Urinary bladder (tissue), 4 donors: ENCODE results near the gene AMBP. TPM values are rescaled to one million over a fixed set of nuclear protein-coding genes. Genes with fewer than 3 reads are reported as not detected.

Experiments used
- DNase-seq: peaks from one replicate; pipeline ENCODE4 v3.0.0-alpha.2; 2015; ENCODE audit errors: extremely low spot score
- H3K27ac ChIP-seq: one replicate; pipeline ENCODE4 v1.5.1; 2013; ENCODE audit warnings: low read depth, mild to moderate bottlenecking, moderate library complexity
- H3K36me3 ChIP-seq: one replicate; pipeline ENCODE4 v1.6.1; 2013; ENCODE audit warnings: mild to moderate bottlenecking, moderate library complexity; ENCODE audit not compliant: insufficient read depth
- H3K4me1 ChIP-seq: one replicate; pipeline ENCODE4 v1.6.1; 2013; ENCODE audit warnings: mild to moderate bottlenecking, moderate library complexity; ENCODE audit not compliant: insufficient read depth
- H3K4me3 ChIP-seq: one replicate; pipeline ENCODE4 v1.5.1; 2013; ENCODE audit warnings: low read depth, low read length
- WGBS: extraction: QIAGEN DNeasy Blood & Tissue Kit; methylation state at CpG from one replicate; pipeline ENCODE4 v1.1.7; 2013; 5-methylcytosine and 5-hydroxymethylcytosine counted together
- polyA plus RNA-seq: library from polyadenylated mRNA; stranded (reverse); fragments of 200-250 nt; gene quantifications from one replicate; pipeline ENCODE4 v1.2.3, GENCODE V29; 2013
- total RNA-seq: library from RNA; depleted of rRNA; stranded (reverse); fragments of >200 nt; gene quantifications from one replicate; pipeline ENCODE4 v1.2.3, GENCODE V29; 2014
- donor health status: healthy with polysubstance abuse.
- donor health status: healthy.

The AMBP gene
- total and polyA plus RNA-seq, 2 donors = 2.4 TPM; not detected in 1

- no peak for DNase-seq
- no peak overlapping the region for H3K4me3 ChIP-seq
- no peak overlapping the region for H3K27ac ChIP-seq
- H3K4me1 ChIP-seq = no peaks in the 10 kb centered on the region
- H3K36me3 ChIP-seq = no peaks in the 10 kb centered on the region
- 94% methylated on average over 7 of the region's 7 CpGs for WGBS
Observed at GRCh38 chr9:114080773-114081440, 2.8 kb upstream of the AMBP start.

GRCh38 chr9:114080195-114080772 is 2.2 kb upstream of the AMBP start:
- no peak for DNase-seq
- H3K4me3 ChIP-seq = no peak overlapping the region
- no peak overlapping the region for H3K27ac ChIP-seq
- 86% methylated on average over 5 of the region's 5 CpGs for WGBS
- no peaks in the 10 kb centered on the region for H3K36me3 ChIP-seq
- no peaks in the 10 kb centered on the region for H3K4me1 ChIP-seq

- 82% methylated on average over 7 of the region's 7 CpGs for WGBS
- no peaks in the 10 kb centered on the region for H3K4me1 ChIP-seq
- DNase-seq = no peak
- H3K36me3 ChIP-seq = no peaks in the 10 kb centered on the region
- H3K27ac ChIP-seq = no peak overlapping the region
- no peak overlapping the region for H3K4me3 ChIP-seq
Observed at GRCh38 chr9:114078781-114079156, 669 bp upstream of the AMBP start.

- no peak overlapping the region for H3K4me3 ChIP-seq
- no peak for DNase-seq
- 72% methylated on average over 7 of the region's 7 CpGs for WGBS
- no peaks in the 10 kb centered on the region for H3K36me3 ChIP-seq
- H3K27ac ChIP-seq = no peak overlapping the region
- no peaks in the 10 kb centered on the region for H3K4me1 ChIP-seq
Observed at GRCh38 chr9:114077162-114077837, 800 bp downstream of the AMBP start.

- no peak for DNase-seq
- Histone ChIP-seq H3K4me1 (no peaks in the 10 kb centered on the region), H3K36me3 (no peaks in the 10 kb centered on the region), H3K4me3 (no peak overlapping the region), H3K27ac (no peak overlapping the region)
- WGBS = 78% methylated on average over 14 of the region's 14 CpGs
Observed at GRCh38 chr9:114076237-114077161, 1.6 kb downstream of the AMBP start.

- H3K4me1 ChIP-seq = no peaks in the 10 kb centered on the region
- DNase-seq = no peak
- WGBS = 79% methylated on average over 4 of the region's 4 CpGs
- H3K4me3 ChIP-seq = no peak overlapping the region
- H3K27ac ChIP-seq = no peak overlapping the region
- H3K36me3 ChIP-seq = no peaks in the 10 kb centered on the region
Observed at GRCh38 chr9:114075602-114076001, 2.5 kb downstream of the AMBP start.

- Histone ChIP-seq H3K4me3 (no peak overlapping the region), H3K4me1 (no peaks in the 10 kb centered on the region), H3K27ac (no peak overlapping the region), H3K36me3 (no peaks in the 10 kb centered on the region)
- no peak for DNase-seq
- WGBS = 67% methylated on average over 14 of the region's 14 CpGs
Observed at GRCh38 chr9:114072184-114073140, 5.6 kb downstream of the AMBP start.

- no peak overlapping the region for H3K4me3 ChIP-seq
- H3K36me3 ChIP-seq = no peaks in the 10 kb centered on the region
- DNase-seq = no peak
- 83% methylated on average over 7 of the region's 7 CpGs for WGBS
- H3K4me1 ChIP-seq = no peaks in the 10 kb centered on the region
- H3K27ac ChIP-seq = no peak overlapping the region
Observed at GRCh38 chr9:114071197-114071795, 6.8 kb downstream of the AMBP start.

- Histone ChIP-seq H3K27ac (no peak overlapping the region), H3K4me3 (no peak overlapping the region), H3K4me1 (no peaks in the 10 kb centered on the region), H3K36me3 (no peaks in the 10 kb centered on the region)
- 83% methylated on average over 17 of the region's 17 CpGs for whole genome bisulfite sequencing
- no peak for DNase-seq
Observed at GRCh38 chr9:114070188-114071103, 7.7 kb downstream of the AMBP start.

- WGBS = 73% methylated on average over 9 of the region's 9 CpGs
- H3K27ac ChIP-seq = no peak overlapping the region
- no peak for DNase-seq
- H3K36me3 ChIP-seq = no peaks in the 10 kb centered on the region
- H3K4me3 ChIP-seq = no peak overlapping the region
- no peaks in the 10 kb centered on the region for H3K4me1 ChIP-seq
Observed at GRCh38 chr9:114069476-114070187, 8.5 kb downstream of the AMBP start.

- WGBS = 85% methylated on average over 8 of the region's 8 CpGs
- no peak overlapping the region for H3K27ac ChIP-seq
- no peak for DNase-seq
- H3K4me3 ChIP-seq = no peak overlapping the region
- H3K4me1 ChIP-seq = no peaks in the 10 kb centered on the region
- H3K36me3 ChIP-seq = no peaks in the 10 kb centered on the region
Observed at GRCh38 chr9:114065304-114065703, 12.8 kb downstream of the AMBP start.
